K562 (cell line): ENCODE data around the gene ANKLE1. TPM values are rescaled to one million over a fixed set of nuclear protein-coding genes. Genes with fewer than 3 reads are reported as not detected.

ENCODE experiments used
- CBX3 ChIP-seq, 2 experiments: IDR thresholded peaks; 1 replicate in 1 of 2; 2 replicates in 1 of 2; pipeline ENCODE4 v1.6.1; 2012; ENCODE audit warnings: inconsistent platforms in 2 of 2, low read length in 2 of 2, borderline replicate concordance in 1 of 2, control low read depth in 1 of 2
- E2F3 ChIP-seq: fragments of 250-450 bp; sonication (Bioruptor Pico); IDR thresholded peaks from 2 replicates; pipeline ENCODE4 v1.4.0; 2020; ENCODE audit warnings: mild to moderate bottlenecking
- GABPB2 ChIP-seq: fragments of 250-450 bp; sonication (Bioruptor Pico); conservative IDR thresholded peaks from 2 replicates; pipeline ENCODE4 v1.5.1; 2021; ENCODE audit warnings: mild to moderate bottlenecking
- GTF2F1 ChIP-seq: IDR thresholded peaks from 2 replicates; pipeline ENCODE4 v1.6.1; 2011; ENCODE audit warnings: low read depth, low read length, improper control_type of control experiment
- NKRF ChIP-seq: fragments of 450-650 bp; IDR thresholded peaks from 2 replicates; pipeline ENCODE4 v1.6.1; 2016; ENCODE audit warnings: borderline replicate concordance
- PHTF2 ChIP-seq: fragments of 250-450 bp; sonication (Bioruptor Pico); IDR thresholded peaks from 2 replicates; pipeline ENCODE4 v1.5.0; 2021; ENCODE audit warnings: mild to moderate bottlenecking
- RBM39 ChIP-seq: fragments of 200-400 bp; formaldehyde crosslinking; optimal IDR thresholded peaks from 2 replicates; pipeline ENCODE3; 2018; ENCODE audit warnings: low read depth, low read length
- SAP30 ChIP-seq: fragments of 200-600 bp; sonication (generic); IDR thresholded peaks from 2 replicates; pipeline ENCODE4 v1.6.1; 2012; ENCODE audit warnings: borderline replicate concordance, low read depth, mild to moderate bottlenecking, moderate library complexity, low read length, control low read depth, inconsistent platforms; ENCODE audit not compliant: insufficient read depth, poor library complexity, severe bottlenecking
- SMARCA4 ChIP-seq: fragments of 450-650 bp; IDR thresholded peaks from 2 replicates; pipeline ENCODE4 v1.6.1; 2016
- SPI1 ChIP-seq: IDR thresholded peaks from 2 replicates; pipeline ENCODE4 v1.6.1; 2011; ENCODE audit warnings: low read depth, low read length, control low read depth, borderline replicate concordance
- TCF3 ChIP-seq: sonication (generic); formaldehyde crosslinking; IDR thresholded peaks from 2 replicates; pipeline ENCODE4 v1.4.0; 2020; ENCODE audit warnings: mild to moderate bottlenecking, missing genetic modification reagents
- ZBTB9 ChIP-seq: fragments of 450-650 bp; formaldehyde crosslinking; IDR thresholded peaks from 2 replicates; pipeline ENCODE4 v1.4.0; 2020; ENCODE audit warnings: mild to moderate bottlenecking, moderate library complexity
- ZNF75A ChIP-seq: fragments of 450-650 bp; formaldehyde crosslinking; IDR thresholded peaks from 2 replicates; pipeline ENCODE4 v1.4.0; 2020; ENCODE audit warnings: mild to moderate bottlenecking
- ZZZ3 ChIP-seq: fragments of 450-650 bp; IDR thresholded peaks from 2 replicates; pipeline ENCODE4 v1.6.1; 2016; ENCODE audit warnings: antibody characterized with exemption, mild to moderate bottlenecking, moderate library complexity
- polyA plus RNA-seq, 8 experiments: library from polyadenylated mRNA; depleted of rRNA in 4 of 8; stranded (reverse) in 5 of 8; unstranded in 3 of 8; fragments of >200 nt; fragmentation: Nextera tagmentation in 2 of 8; fragmentation: Illumina TruSeq in 1 of 8; extraction: Ambion mirVana in 2 of 8; extraction: Trizol in 1 of 8; gene quantifications; 2 replicates each; pipeline versions ENCODE4 v1.2.1 to v1.2.3, GENCODE V29; 2011 to 2014; ENCODE audit warnings: inconsistent platforms in 1 of 8, missing spikeins in 1 of 8
- total RNA-seq, 7 experiments: library from RNA; depleted of rRNA in 6 of 7; stranded (reverse); fragments of >200 nt in 6 of 7; fragmentation: Illumina TruSeq in 2 of 7; extraction: Trizol in 2 of 7; gene quantifications; 2 replicates each; pipeline versions ENCODE4 v1.2.1 to v1.2.3, GENCODE V29; 2011 to 2021; ENCODE audit warnings: low replicate concordance in 1 of 7
- TF ChIP-seq, protein P1 (sequence below): fragments of 200-600 bp; sonication (generic); IDR thresholded peaks from one replicate; pipeline ENCODE4 v1.6.1; 2012; ENCODE audit warnings: mild to moderate bottlenecking, low read depth, low read length, inconsistent platforms

ANKLE1 gene
- total and polyA plus RNA-seq, 9 of the 15 experiments (the other 6 are each of a cell fraction or from before 2014, with no cell fraction given): 0.63 to 9.2 (median 2.9) TPM

- TF ChIP-seq SMARCA4 (no peak), NKRF (no peak), GABPB2 (no peak), SAP30 (no peak), CBX3 (IDR thresholded peaks at IDR 0.05; ENCODE audit: borderline replicate concordance in 1 of 2, low read length in 2 of 2) (0 out of 3 replicates have a peak, but pooled peaks of 1 of the 2 experiments have one; percentile 27), TCF3 (CRISPR knock-in tag) (0 out of 2 replicates have a peak, but pooled peaks have one; percentile 23), RBM39 (no peak), E2F3 (CRISPR knock-in tag) (no peak), ZNF75A (CRISPR knock-in tag) (no peak), ZBTB9 (CRISPR knock-in tag) (no peak), GTF2F1 (no peak), PHTF2 (CRISPR knock-in tag) (no peak), ZZZ3 (no peak), SPI1 (peak; percentile 42; the same call in 1 of the 2 replicates)
- TF ChIP-seq, protein P1, sequence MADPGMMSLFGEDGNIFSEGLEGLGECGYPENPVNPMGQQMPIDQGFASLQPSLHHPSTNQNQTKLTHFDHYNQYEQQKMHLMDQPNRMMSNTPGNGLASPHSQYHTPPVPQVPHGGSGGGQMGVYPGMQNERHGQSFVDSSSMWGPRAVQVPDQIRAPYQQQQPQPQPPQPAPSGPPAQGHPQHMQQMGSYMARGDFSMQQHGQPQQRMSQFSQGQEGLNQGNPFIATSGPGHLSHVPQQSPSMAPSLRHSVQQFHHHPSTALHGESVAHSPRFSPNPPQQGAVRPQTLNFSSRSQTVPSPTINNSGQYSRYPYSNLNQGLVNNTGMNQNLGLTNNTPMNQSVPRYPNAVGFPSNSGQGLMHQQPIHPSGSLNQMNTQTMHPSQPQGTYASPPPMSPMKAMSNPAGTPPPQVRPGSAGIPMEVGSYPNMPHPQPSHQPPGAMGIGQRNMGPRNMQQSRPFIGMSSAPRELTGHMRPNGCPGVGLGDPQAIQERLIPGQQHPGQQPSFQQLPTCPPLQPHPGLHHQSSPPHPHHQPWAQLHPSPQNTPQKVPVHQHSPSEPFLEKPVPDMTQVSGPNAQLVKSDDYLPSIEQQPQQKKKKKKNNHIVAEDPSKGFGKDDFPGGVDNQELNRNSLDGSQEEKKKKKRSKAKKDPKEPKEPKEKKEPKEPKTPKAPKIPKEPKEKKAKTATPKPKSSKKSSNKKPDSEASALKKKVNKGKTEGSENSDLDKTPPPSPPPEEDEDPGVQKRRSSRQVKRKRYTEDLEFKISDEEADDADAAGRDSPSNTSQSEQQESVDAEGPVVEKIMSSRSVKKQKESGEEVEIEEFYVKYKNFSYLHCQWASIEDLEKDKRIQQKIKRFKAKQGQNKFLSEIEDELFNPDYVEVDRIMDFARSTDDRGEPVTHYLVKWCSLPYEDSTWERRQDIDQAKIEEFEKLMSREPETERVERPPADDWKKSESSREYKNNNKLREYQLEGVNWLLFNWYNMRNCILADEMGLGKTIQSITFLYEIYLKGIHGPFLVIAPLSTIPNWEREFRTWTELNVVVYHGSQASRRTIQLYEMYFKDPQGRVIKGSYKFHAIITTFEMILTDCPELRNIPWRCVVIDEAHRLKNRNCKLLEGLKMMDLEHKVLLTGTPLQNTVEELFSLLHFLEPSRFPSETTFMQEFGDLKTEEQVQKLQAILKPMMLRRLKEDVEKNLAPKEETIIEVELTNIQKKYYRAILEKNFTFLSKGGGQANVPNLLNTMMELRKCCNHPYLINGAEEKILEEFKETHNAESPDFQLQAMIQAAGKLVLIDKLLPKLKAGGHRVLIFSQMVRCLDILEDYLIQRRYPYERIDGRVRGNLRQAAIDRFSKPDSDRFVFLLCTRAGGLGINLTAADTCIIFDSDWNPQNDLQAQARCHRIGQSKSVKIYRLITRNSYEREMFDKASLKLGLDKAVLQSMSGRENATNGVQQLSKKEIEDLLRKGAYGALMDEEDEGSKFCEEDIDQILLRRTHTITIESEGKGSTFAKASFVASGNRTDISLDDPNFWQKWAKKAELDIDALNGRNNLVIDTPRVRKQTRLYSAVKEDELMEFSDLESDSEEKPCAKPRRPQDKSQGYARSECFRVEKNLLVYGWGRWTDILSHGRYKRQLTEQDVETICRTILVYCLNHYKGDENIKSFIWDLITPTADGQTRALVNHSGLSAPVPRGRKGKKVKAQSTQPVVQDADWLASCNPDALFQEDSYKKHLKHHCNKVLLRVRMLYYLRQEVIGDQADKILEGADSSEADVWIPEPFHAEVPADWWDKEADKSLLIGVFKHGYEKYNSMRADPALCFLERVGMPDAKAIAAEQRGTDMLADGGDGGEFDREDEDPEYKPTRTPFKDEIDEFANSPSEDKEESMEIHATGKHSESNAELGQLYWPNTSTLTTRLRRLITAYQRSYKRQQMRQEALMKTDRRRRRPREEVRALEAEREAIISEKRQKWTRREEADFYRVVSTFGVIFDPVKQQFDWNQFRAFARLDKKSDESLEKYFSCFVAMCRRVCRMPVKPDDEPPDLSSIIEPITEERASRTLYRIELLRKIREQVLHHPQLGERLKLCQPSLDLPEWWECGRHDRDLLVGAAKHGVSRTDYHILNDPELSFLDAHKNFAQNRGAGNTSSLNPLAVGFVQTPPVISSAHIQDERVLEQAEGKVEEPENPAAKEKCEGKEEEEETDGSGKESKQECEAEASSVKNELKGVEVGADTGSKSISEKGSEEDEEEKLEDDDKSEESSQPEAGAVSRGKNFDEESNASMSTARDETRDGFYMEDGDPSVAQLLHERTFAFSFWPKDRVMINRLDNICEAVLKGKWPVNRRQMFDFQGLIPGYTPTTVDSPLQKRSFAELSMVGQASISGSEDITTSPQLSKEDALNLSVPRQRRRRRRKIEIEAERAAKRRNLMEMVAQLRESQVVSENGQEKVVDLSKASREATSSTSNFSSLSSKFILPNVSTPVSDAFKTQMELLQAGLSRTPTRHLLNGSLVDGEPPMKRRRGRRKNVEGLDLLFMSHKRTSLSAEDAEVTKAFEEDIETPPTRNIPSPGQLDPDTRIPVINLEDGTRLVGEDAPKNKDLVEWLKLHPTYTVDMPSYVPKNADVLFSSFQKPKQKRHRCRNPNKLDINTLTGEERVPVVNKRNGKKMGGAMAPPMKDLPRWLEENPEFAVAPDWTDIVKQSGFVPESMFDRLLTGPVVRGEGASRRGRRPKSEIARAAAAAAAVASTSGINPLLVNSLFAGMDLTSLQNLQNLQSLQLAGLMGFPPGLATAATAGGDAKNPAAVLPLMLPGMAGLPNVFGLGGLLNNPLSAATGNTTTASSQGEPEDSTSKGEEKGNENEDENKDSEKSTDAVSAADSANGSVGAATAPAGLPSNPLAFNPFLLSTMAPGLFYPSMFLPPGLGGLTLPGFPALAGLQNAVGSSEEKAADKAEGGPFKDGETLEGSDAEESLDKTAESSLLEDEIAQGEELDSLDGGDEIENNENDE: no peak
Measured at GRCh38 chr19:17254636-17255035, 27.1 kb upstream of the ANKLE1 start (continued).
